Stimulated activated CD4-positive, alpha-beta T cell treated with anti-CD3 and anti-CD28 coated beads, TNF-alpha, amount 100 ng/mL, for 48 hours (primary cell): ENCODE results near the gene CBL.

Source experiments
- DNase-seq, 3 donors: peaks; one replicate each; pipeline ENCODE4 v3.0.0-alpha.2; 2020; ENCODE audit warnings: low read depth in 3 of 3

Gene CBL

GRCh38 chr11:119267645-119268044 is 61.5 kb downstream of the CBL start:
- no peak for DNase-seq

DNA sequence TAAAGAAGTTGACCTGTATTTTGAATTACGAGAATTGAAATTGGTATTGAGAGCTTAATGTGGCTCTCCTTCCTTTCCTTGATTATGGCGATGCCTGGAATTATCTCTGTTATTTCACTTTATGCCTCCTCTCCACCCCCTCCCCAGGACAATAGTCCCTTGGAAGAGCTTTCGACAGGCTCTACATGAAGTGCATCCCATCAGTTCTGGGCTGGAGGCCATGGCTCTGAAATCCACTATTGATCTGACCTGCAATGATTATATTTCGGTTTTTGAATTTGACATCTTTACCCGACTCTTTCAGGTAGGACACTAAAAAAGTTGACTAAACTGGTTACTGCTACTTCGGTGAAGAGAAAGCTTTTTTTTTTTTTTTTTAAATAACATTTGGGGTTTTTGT is 67.6 kb downstream of the CBL start:
- DNase-seq: no peak

GRCh38 chr11:119277660-119278059 is 71.5 kb downstream of the CBL start:
- DNase-seq: no peak

GRCh38 chr11:119282495-119282894 is 76.4 kb downstream of the CBL start:
- no peak for DNase-seq

GRCh38 chr11:119284344-119285157 is 78.4 kb downstream of the CBL start:
- no peak for DNase-seq

- DNase-seq: no peak
These were observed 79.3 kb downstream of the CBL start for GRCh38 chr11:119285431-119285830.

- DNase-seq: no peak
These were observed 82.1 kb downstream of the CBL start for GRCh38 chr11:119288219-119288618.

DNA sequence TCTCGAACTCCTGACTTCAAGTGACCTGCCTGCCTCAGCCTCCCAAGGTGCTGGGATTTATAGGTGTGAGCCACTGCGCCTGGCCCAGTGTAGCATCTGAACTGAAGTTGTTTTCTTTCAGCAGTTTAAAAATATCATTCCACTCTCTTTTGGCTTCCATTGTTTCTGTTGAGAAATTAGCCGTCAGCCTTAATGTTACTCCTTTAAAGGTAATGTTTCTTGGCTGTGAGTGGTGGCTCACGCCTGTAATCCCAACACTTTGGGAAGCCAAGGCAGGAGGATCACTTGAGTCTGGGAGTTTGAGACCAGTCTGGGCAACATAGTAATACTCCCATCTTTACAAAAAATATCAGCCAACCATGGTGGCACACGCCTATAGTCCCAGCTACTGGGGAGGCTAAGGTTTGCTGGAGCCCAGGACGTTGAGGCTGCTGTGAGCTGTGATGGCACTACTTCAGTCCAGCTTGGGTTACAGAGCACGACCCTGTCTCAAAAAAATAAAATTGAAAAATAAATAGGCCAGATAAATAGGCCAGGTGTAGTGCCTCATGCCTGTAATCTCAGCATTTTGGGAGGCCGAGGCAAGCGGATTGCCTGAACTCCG is 84.9 kb downstream of the CBL start:
- DNase-seq: no peak

GRCh38 chr11:119293461-119293860 is 87.3 kb downstream of the CBL start:
- no peak for DNase-seq

DNA sequence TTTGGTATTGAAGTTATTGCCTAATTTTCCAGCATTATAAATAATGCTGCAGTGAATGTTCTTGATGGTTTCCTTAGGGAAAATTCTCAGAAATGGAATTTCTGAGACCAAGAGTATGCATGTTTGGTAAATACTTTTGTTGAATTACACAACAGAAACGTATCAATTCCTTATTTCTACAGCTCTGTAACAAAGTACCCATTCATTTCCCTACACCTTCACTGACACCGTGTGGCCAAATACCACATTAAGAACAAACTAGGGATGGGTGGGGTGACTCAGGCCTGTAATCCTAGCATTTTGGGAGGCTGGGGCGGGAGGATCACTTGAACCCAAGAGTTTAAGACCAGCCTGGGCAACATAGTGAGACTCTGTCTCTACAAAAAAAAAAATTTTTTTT is 89.0 kb downstream of the CBL start:
- DNase-seq: no peak

- no peak for DNase-seq
These were observed 91.8 kb downstream of the CBL start for GRCh38 chr11:119297938-119298337.

- DNase-seq: no peak
These were observed 92.6 kb downstream of the CBL start for GRCh38 chr11:119298726-119299125.

- no peak for DNase-seq
These were observed 93.3 kb downstream of the CBL start for GRCh38 chr11:119299416-119299815.

- DNase-seq: no peak
These were observed 94.2 kb downstream of the CBL start for GRCh38 chr11:119300198-119300964.

DNA sequence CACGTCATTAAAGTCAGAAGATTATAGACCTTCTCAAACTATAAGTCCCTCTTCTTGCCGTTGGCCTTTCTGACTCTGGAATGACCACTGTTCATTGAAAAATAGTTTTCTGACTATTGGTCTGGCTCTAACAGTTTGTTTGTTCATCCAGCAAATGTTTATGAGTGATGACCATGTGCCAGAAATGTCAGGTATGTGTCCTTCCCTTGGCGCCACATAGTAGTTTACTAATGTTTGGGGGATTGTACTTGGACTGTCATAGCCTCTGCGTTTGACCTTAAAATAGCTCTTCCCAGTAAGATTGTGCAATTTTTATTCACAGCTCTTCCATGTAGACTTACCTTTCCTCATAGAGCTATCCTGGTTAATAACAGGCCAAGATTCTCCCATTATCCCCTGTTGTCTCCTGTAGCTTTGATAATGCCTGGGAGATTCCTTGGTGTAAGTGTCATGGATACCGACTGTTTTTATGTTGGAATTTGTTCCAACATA is 97.1 kb downstream of the CBL start:
- no peak for DNase-seq

- no peak for DNase-seq
These were observed 99.6 kb downstream of the CBL start for GRCh38 chr11:119305556-119306372.

DNA sequence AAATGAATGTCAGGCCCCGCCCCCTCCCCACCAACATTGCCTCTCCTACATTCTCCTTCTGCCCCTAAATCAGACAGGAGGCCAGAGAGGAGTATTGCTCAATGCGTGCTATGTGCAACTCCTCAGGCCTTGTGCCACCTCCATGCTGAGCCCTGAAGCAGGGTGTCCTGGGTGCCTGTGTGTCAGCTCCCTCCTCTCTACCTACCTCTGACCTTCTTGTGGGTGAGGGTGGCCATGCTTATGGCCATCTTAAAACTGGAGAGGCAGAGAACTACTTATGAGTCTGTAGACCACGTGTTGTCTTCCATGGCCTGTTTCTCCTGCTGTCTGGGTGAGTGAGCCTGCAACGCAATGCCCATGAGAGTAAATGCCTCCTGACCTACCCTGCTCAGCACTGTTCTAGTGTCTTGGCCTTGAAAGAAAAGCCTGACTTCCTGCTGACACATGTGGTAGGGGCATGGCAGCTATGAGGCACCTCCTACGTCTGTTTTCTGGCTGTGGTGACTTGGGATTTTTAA is 100.3 kb downstream of the CBL start:
- no peak for DNase-seq

- no peak for DNase-seq
These were observed 101.1 kb downstream of the CBL start for GRCh38 chr11:119307219-119307618.

GRCh38 chr11:119307974-119308373 is 101.8 kb downstream of the CBL start:
- no peak for DNase-seq

DNA sequence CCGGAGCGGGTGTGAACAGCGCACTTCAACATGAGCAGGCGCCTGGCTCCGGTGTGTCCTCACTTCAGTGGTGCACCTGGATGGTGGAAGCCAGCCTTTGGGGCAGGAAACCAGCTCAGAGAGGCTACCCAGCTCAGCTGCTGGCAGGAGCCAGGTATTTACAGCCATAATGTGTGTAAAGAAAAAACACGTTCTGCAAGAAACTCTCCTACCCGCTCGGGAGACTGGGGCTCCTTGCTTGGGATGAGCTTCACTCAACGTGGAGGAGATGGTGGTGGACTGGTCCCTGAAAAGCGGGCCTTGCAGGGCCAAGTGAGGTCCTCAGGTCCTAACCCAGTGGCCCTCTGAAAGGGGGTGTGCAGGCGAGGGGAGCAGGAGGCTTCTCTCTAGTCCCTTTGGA is 103.3 kb downstream of the CBL start:
- DNase-seq: no peak

DNA sequence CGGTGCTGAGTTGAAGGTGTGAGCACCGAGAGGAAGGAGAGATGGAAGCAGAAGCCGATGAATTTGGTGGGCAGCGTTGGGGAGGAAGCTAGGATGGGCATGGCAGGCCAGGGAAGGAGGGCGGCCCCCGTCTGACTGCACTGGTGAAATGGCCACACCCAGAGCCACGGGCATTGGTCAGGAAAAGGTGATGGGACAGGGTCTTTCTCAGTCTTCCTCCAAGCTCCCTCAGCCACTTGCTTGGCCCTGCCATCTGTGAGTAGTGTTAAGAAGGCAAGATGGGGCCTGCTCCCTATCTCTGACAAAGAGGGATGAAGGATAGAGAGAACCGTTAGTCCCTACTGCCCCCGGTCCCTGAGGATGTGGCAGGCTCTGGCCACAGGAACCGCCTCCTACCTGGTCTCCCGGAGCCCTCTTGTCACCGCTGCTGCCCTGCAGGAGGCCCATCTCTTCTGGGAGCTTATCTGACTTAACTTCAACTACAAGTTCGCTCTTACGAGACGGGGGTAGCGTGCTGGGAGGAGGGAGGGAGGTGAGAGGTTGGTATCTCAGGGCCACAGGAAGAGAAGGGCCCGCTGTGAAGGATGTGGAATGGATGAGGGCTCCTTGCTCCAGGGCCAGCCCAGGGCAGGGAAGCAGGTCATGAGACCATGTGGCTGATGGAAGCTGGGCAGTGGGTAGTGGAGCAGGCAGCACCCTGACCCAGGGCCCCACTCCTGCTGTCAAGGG is 104.0 kb downstream of the CBL start:
- DNase-seq: no peak
